HepG2 (cell line): ENCODE measurements around the gene CCDC57. TPM values are rescaled to one million over a fixed set of nuclear protein-coding genes. Genes with fewer than 3 reads are reported as not detected.
A peak's percentile ranks its signal among the peaks of the same experiment; 100 is the strongest.

Source experiments
- ARHGAP35 ChIP-seq: sonication (generic); formaldehyde crosslinking; IDR thresholded peaks from 2 replicates; pipeline ENCODE4 v1.9.0; 2022; ENCODE audit warnings: mild to moderate bottlenecking, inconsistent platforms, moderate library complexity, missing genetic modification reagents, borderline replicate concordance
- BRD4 ChIP-seq: sonication (generic); formaldehyde crosslinking; IDR thresholded peaks from 2 replicates; pipeline ENCODE4 v1.4.0; 2020; ENCODE audit warnings: missing genetic modification reagents
- CCDC6 ChIP-seq: sonication (generic); formaldehyde crosslinking; IDR thresholded peaks from 2 replicates; pipeline ENCODE4 v1.8.1; 2022; ENCODE audit warnings: mild to moderate bottlenecking, missing genetic modification reagents, moderate library complexity
- NBN ChIP-seq: fragments of 450-650 bp; conservative IDR thresholded peaks from 2 replicates; pipeline ENCODE4 v1.6.1; 2017
- POLR2A ChIP-seq, 2 experiments: IDR thresholded peaks; 2 replicates each; pipeline ENCODE4 v1.6.1; 2011; ENCODE audit warnings: low read depth in 2 of 2, low read length in 2 of 2, mild to moderate bottlenecking in 1 of 2, moderate library complexity in 1 of 2; ENCODE audit not compliant: insufficient read depth in 1 of 2
- SOX6 ChIP-seq, 2 experiments: fragments of 450-650 bp in 1 of 2; sonication (generic) in 1 of 2; formaldehyde crosslinking in 1 of 2; IDR thresholded peaks; 2 replicates each; pipeline versions ENCODE4 v1.4.0 to v1.6.1; 2017 to 2020; ENCODE audit warnings: antibody characterized with exemption in 1 of 2, mild to moderate bottlenecking in 1 of 2, missing genetic modification reagents in 1 of 2
- ZMYM3 ChIP-seq: sonication (generic); formaldehyde crosslinking; IDR thresholded peaks from 2 replicates; pipeline ENCODE4 v1.5.1; 2020; ENCODE audit warnings: mild to moderate bottlenecking, missing genetic modification reagents
- ZNF460 ChIP-seq: sonication (generic); formaldehyde crosslinking; IDR thresholded peaks from 2 replicates; pipeline ENCODE4 v1.5.1; 2020; ENCODE audit warnings: missing genetic modification reagents, mild to moderate bottlenecking, borderline replicate concordance
- ZNF496 ChIP-seq: sonication (generic); formaldehyde crosslinking; IDR thresholded peaks from 2 replicates; pipeline ENCODE4 v1.8.1; 2023; ENCODE audit warnings: mild to moderate bottlenecking, moderate library complexity, missing genetic modification reagents; ENCODE audit not compliant: insufficient replicate concordance
- ZNF781 ChIP-seq: sonication (generic); formaldehyde crosslinking; IDR thresholded peaks from 2 replicates; pipeline ENCODE4 v1.5.1; 2020; ENCODE audit warnings: borderline replicate concordance, mild to moderate bottlenecking, missing genetic modification reagents; ENCODE audit errors: not compliant biosample characterization
- polyA plus RNA-seq, 8 experiments: library from polyadenylated mRNA; depleted of rRNA in 3 of 8; stranded (reverse) in 7 of 8; unstranded in 1 of 8; fragments of >200 nt; fragmentation: Illumina TruSeq in 4 of 8; extraction: Trizol in 4 of 8; gene quantifications; 2 replicates each; pipeline versions ENCODE4 v1.2.1 to v1.2.3, GENCODE V29; 2011 to 2016; ENCODE audit warnings: low read depth in 4 of 8, missing spikeins in 1 of 8, mixed read lengths in 1 of 8; ENCODE audit not compliant: insufficient read depth in 1 of 8
- total RNA-seq, 5 experiments: library from RNA; depleted of rRNA; stranded (reverse); fragments of >200 nt; fragmentation: Illumina TruSeq; extraction: Trizol; gene quantifications; 2 replicates each; pipeline ENCODE4 v1.2.3, GENCODE V29; 2016; ENCODE audit warnings: low read depth in 1 of 5
- TF ChIP-seq, protein P1 (sequence below): sonication (generic); formaldehyde crosslinking; IDR thresholded peaks from 2 replicates; pipeline ENCODE4 v1.5.0; 2020; ENCODE audit warnings: mild to moderate bottlenecking, missing genetic modification reagents, borderline replicate concordance
- TF ChIP-seq, protein P2 (sequence below): sonication (generic); formaldehyde crosslinking; IDR thresholded peaks from 2 replicates; pipeline ENCODE4 v1.8.0; 2022; ENCODE audit warnings: mild to moderate bottlenecking, missing genetic modification reagents, moderate library complexity

CCDC57 gene
- total and polyA plus RNA-seq, 2 of the 13 experiments (the other 11 are each of a cell fraction or from before 2014, with no cell fraction given), result 59.3 to 59.9 TPM

DNA sequence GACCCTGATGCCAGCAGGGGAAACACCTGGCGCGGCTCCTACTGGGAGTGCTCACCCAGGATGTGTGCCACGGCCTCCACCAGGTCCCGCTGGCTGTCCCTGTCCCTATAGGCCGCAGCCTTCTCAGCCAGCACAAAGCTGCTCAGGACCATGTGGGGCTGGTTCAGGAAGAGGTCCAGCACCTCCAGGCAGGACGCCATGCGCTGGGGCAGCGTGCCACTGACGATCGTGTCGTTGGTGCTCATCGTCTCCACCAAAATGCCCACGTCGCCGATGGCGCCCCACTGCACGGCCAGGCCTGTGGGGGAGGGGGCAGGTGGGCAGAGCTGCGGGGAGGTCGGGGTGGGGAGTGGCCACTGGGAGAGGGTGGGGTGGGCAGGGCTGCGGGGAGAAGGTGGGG is 131.1 kb downstream of the CCDC57 start (continued):
- no peak for TF ChIP-seq ZNF460 (CRISPR knock-in tag)
- TF ChIP-seq, protein P1, sequence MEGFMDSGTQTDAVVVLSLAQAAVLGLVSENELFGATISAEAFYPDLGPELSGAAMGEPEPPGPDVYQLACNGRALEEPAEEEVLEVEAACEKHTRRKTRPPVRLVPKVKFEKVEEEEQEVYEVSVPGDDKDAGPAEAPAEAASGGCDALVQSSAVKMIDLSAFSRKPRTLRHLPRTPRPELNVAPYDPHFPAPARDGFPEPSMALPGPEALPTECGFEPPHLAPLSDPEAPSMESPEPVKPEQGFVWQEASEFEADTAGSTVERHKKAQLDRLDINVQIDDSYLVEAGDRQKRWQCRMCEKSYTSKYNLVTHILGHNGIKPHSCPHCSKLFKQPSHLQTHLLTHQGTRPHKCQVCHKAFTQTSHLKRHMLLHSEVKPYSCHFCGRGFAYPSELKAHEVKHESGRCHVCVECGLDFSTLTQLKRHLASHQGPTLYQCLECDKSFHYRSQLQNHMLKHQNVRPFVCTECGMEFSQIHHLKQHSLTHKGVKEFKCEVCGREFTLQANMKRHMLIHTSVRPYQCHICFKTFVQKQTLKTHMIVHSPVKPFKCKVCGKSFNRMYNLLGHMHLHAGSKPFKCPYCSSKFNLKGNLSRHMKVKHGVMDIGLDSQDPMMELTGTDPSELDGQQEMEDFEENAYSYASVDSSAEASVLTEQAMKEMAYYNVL (CRISPR knock-in tag), result no peak
- 0 out of 4 replicates have a peak, but pooled peaks have one; percentile 9 to 12 for TF ChIP-seq POLR2A (IDR thresholded peaks at IDR 0.05; ENCODE audit: insufficient read depth in 1 of 2, low read depth in 2 of 2, low read length in 2 of 2)
- TF ChIP-seq CCDC6 (CRISPR knock-in tag), result no peak
- TF ChIP-seq ZMYM3, result no peak
- no peak for TF ChIP-seq ZNF781
- TF ChIP-seq NBN, result no peak
- TF ChIP-seq, protein P2, sequence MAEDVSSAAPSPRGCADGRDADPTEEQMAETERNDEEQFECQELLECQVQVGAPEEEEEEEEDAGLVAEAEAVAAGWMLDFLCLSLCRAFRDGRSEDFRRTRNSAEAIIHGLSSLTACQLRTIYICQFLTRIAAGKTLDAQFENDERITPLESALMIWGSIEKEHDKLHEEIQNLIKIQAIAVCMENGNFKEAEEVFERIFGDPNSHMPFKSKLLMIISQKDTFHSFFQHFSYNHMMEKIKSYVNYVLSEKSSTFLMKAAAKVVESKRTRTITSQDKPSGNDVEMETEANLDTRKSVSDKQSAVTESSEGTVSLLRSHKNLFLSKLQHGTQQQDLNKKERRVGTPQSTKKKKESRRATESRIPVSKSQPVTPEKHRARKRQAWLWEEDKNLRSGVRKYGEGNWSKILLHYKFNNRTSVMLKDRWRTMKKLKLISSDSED, result no peak
- no peak for TF ChIP-seq SOX6 (IDR thresholded peaks at IDR 0.05)
- TF ChIP-seq SOX6 (CRISPR knock-in tag; IDR thresholded peaks at IDR 0.05), result no peak
- TF ChIP-seq ZNF496 (CRISPR knock-in tag), result no peak
- TF ChIP-seq ARHGAP35 (CRISPR knock-in tag), result no peak
- TF ChIP-seq BRD4 (CRISPR knock-in tag), result no peak
